SK-N-SH treated with all-trans-retinoic acid at 6 μM for 48 hours (cell line): ENCODE measurements around the gene ITGB7.
"Not testable (repeated sequence)": the region's sequence is repeated elsewhere in the genome, so short reads cannot be mapped to it uniquely, and the experiment has no call there.

Experiments used
- ATAC-seq: fragments of 200-7000 bp; cut with Tn5 transposase; 3 replicates; pipeline ENCODE4 v1.9.1; 2020; ENCODE audit warnings: mild to moderate bottlenecking, moderate library complexity
- ARNTL ChIP-seq: fragments of 450-650 bp; formaldehyde crosslinking; IDR thresholded peaks from 2 replicates; pipeline ENCODE4 v1.5.0; 2020; ENCODE audit warnings: low read depth, mild to moderate bottlenecking, moderate library complexity, borderline replicate concordance
- BACH2 ChIP-seq: fragments of 250-450 bp; sonication (Bioruptor Pico); IDR thresholded peaks from 2 replicates; pipeline ENCODE4 v1.9.0; 2021; ENCODE audit warnings: mild to moderate bottlenecking, borderline replicate concordance
- CSDC2 ChIP-seq: fragments of 250-450 bp; sonication (Bioruptor Pico); IDR thresholded peaks from 2 replicates; pipeline ENCODE4 v1.5.0; 2020; ENCODE audit warnings: mild to moderate bottlenecking, moderate library complexity
- CSRNP3 ChIP-seq: fragments of 250-450 bp; sonication (Bioruptor Pico); IDR thresholded peaks from 2 replicates; pipeline ENCODE4 v1.5.1; 2021; ENCODE audit warnings: mild to moderate bottlenecking, moderate library complexity
- ESRRG ChIP-seq: fragments of 250-450 bp; sonication (Bioruptor Pico); IDR thresholded peaks from 2 replicates; pipeline ENCODE4 v1.6.1; 2021; ENCODE audit warnings: mild to moderate bottlenecking
- GLIS3 ChIP-seq: fragments of 250-450 bp; sonication (Bioruptor Pico); IDR thresholded peaks from 2 replicates; pipeline ENCODE4 v1.5.0; 2020; ENCODE audit warnings: mild to moderate bottlenecking, moderate library complexity
- ISL1 ChIP-seq: fragments of 250-450 bp; sonication (Bioruptor Pico); IDR thresholded peaks from 2 replicates; pipeline ENCODE4 v2.1.2; 2022; ENCODE audit warnings: mild to moderate bottlenecking, moderate library complexity
- OSR1 ChIP-seq: fragments of 250-450 bp; sonication (Bioruptor Pico); IDR thresholded peaks from 2 replicates; pipeline ENCODE4 v1.8.0; 2022; ENCODE audit warnings: moderate library complexity, mild to moderate bottlenecking, inconsistent platforms
- PPARA ChIP-seq: fragments of 250-450 bp; sonication (Bioruptor Pico); IDR thresholded peaks from 2 replicates; pipeline ENCODE4 v1.5.0; 2020; ENCODE audit warnings: mild to moderate bottlenecking, borderline replicate concordance
- TCF4 ChIP-seq: fragments of 250-450 bp; sonication (Bioruptor Pico); IDR thresholded peaks from 2 replicates; pipeline ENCODE4 v1.8.0; 2021; ENCODE audit warnings: mild to moderate bottlenecking, moderate library complexity, borderline replicate concordance
- TOX ChIP-seq: fragments of 250-450 bp; sonication (Bioruptor Pico); IDR thresholded peaks from 2 replicates; pipeline ENCODE4 v1.8.0; 2021; ENCODE audit warnings: mild to moderate bottlenecking, moderate library complexity, borderline replicate concordance
- TSHZ2 ChIP-seq: fragments of 250-450 bp; sonication (Bioruptor Pico); IDR thresholded peaks from 2 replicates; pipeline ENCODE4 v1.5.0; 2020; ENCODE audit warnings: mild to moderate bottlenecking, moderate library complexity
- ZC3H10 ChIP-seq: fragments of 250-450 bp; sonication (Bioruptor Pico); IDR thresholded peaks from 2 replicates; pipeline ENCODE4 v1.5.1; 2021; ENCODE audit warnings: mild to moderate bottlenecking, moderate library complexity
- ZFP3 ChIP-seq: fragments of 250-450 bp; sonication (Bioruptor Pico); IDR thresholded peaks from 2 replicates; pipeline ENCODE4 v1.5.0; 2020; ENCODE audit warnings: mild to moderate bottlenecking, moderate library complexity
- ZFP30 ChIP-seq: fragments of 450-650 bp; formaldehyde crosslinking; IDR thresholded peaks from 2 replicates; pipeline ENCODE4 v1.5.0; 2022; ENCODE audit warnings: mild to moderate bottlenecking, moderate library complexity
- ZNF70 ChIP-seq: fragments of 450-650 bp; formaldehyde crosslinking; IDR thresholded peaks from 2 replicates; pipeline ENCODE4 v1.5.0; 2020; ENCODE audit warnings: mild to moderate bottlenecking, moderate library complexity
- ZNF8 ChIP-seq: fragments of 450-650 bp; formaldehyde crosslinking; IDR thresholded peaks from 2 replicates; pipeline ENCODE4 v1.5.0; 2020; ENCODE audit warnings: mild to moderate bottlenecking, moderate library complexity
- TF ChIP-seq, protein P1 (sequence below): fragments of 250-450 bp; sonication (Bioruptor Pico); IDR thresholded peaks from 2 replicates; pipeline ENCODE4 v1.8.0; 2021; ENCODE audit warnings: low read depth, mild to moderate bottlenecking, moderate library complexity, borderline replicate concordance

Gene ITGB7

DNA sequence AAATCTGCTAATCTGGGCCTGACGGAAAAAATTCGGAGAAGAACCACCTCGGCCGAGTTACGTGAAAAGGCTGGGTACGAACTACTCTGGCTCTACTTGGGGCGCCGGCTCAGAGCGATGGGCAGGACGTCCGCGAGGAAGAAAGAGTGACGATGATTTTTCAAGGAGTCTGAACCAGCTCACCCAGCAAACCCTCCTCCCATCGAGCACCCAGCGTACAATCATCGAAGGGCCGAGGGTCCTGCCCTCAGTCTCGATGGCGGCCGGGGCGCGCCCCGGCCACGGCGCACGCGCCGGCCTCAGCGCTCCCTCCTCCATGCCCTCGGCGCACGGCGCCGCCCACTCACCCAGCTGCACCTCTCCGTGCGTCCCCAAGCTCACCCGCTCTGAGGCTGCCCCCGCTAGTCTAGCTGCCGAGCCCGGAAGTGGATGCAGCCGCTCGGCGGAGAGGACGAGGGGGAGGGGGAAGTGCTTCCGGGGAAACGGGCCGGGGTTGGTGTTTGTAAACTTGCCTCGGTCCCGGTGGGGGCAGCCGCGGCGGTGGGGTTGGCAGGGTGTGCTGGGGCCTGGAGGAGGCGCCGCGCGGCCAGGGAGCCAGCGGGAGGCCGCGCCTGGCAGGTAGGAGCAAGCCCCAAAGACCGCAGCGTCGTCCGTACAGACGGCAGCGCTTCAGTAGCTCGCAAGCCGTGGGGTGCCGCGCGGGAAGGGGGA, 26.7 kb downstream of the ITGB7 start, which contains the start of the genes CSAD and ZNF740 (continued):
- TF ChIP-seq TSHZ2 (CRISPR knock-in tag) (no peak), ZNF8 (CRISPR knock-in tag) (no peak), TOX (CRISPR knock-in tag) (no peak), GLIS3 (CRISPR knock-in tag) (peak; percentile 29; the same call in 1 of the 2 replicates), ZFP30 (CRISPR knock-in tag) (no peak)
- TF ChIP-seq, all 23 proteins: peak for 3

DNA sequence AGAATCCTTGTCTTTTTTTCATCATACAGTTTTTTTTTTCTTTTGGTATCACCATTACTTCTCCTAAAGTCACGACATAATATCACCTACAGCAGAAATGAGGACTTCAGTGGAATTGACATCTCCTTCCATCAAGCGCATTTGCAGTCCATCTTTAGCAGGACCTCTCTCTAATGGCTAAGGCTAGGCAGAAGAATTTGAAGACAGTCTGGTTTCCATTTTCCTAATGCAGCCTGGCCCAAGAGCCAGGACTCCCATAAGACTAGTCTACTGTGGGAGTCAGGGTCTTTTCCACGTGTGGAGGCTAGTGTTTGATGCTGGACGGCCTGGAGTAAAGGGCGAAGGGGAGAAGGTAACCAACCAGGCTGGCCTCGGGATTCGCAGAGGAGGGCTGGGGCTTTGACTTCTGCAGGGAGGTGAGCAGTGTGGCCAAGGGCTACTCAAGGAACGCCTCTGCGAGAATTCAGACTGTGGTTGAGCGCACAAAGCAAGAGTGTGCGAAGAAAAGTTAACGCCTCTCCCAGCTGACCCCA, 27.3 kb downstream of the ITGB7 start:
- TF ChIP-seq ARNTL (CRISPR knock-in tag): no peak
- peak; percentile 33 for ATAC-seq

- ATAC-seq: not testable (repeated sequence)
These were observed 28.2 kb downstream of the ITGB7 start for GRCh38 chr12:53178803-53179202.

- not testable (repeated sequence) for ATAC-seq
These were observed 29.6 kb downstream of the ITGB7 start for GRCh38 chr12:53177447-53177846.

GRCh38 chr12:53176750-53177149, 30.3 kb downstream of the ITGB7 start:
- TF ChIP-seq CSRNP3 (CRISPR knock-in tag): no peak
- TF ChIP-seq ZC3H10 (CRISPR knock-in tag): no peak
- no peak for ATAC-seq

DNA sequence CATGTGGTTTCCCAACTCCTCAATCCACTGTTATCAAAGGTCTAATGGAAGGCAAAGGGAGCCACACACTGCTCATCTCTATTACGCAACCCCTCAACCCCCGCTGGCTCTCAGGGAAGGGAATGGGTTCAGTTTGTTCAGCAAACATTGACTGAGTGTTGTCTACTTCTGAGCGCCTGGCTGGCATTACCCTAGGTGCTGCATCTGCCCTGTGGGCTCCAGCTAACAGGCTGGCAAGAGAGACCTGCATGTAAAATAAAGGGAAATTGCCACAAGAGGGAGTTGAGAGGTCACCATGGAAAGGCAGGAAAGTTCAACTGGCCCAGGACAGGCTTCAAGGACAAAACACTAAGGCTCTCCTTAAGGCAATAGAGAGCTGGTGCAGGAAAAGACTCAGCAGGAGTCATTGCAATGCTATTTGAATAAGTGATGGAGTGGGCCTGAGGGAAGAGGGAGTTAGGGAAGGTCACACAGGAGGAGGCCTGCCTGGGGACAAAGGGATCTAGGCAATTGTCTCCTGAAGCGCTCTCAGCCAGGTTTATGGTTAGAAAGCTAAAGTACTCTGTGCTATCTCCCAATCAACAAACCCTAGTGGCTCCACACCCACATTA, 32.1 kb downstream of the ITGB7 start:
- TF ChIP-seq, protein P1, sequence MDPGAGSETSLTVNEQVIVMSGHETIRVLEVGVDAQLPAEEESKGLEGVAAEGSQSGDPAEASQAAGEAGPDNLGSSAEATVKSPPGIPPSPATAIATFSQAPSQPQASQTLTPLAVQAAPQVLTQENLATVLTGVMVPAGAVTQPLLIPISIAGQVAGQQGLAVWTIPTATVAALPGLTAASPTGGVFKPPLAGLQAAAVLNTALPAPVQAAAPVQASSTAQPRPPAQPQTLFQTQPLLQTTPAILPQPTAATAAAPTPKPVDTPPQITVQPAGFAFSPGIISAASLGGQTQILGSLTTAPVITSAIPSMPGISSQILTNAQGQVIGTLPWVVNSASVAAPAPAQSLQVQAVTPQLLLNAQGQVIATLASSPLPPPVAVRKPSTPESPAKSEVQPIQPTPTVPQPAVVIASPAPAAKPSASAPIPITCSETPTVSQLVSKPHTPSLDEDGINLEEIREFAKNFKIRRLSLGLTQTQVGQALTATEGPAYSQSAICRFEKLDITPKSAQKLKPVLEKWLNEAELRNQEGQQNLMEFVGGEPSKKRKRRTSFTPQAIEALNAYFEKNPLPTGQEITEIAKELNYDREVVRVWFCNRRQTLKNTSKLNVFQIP (CRISPR knock-in tag): no peak
- TF ChIP-seq ZFP3 (CRISPR knock-in tag): no peak
- TF ChIP-seq OSR1 (CRISPR knock-in tag): no peak
- no peak for TF ChIP-seq CSDC2 (CRISPR knock-in tag)
- TF ChIP-seq TCF4 (CRISPR knock-in tag): no peak
- no peak for TF ChIP-seq TOX (CRISPR knock-in tag)
- TF ChIP-seq PPARA: no peak
- no peak for TF ChIP-seq ZC3H10 (CRISPR knock-in tag)
- TF ChIP-seq, all 23 proteins: peak for 0
- peak; percentile 65 for ATAC-seq

DNA sequence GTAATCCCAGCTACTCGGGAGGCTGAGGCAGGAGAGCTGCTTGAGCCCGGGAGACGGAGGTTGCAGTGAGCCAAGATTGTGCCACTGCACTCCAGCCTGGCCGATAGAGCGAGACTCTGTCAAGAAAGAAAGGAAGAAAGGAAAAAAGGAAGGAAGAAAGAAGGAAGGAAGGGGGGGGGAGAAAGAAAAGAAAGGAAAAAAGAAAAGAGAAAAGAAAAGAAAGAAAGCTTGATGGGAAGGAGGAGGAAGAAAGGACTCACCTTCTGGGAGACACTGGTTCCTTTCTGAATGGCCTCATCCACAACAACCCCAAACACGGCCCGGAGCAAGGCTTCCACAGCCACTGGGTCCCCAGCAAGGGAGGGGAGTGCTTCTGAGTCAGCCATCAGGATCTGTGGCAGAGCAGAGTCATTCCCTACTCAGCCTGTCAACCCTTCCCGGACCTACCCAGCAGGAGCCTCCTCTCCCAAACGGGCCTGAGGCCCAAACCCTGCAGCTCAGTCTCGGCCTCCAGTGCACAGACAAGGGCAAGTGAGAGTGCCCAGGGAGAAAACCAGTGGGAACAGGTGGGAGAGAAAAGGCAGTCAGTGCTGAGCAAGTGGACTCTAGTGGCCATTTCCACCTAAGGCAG, 33.9 kb downstream of the ITGB7 start:
- TF ChIP-seq TCF4 (CRISPR knock-in tag) (no peak), PPARA (no peak), TSHZ2 (CRISPR knock-in tag) (no peak), OSR1 (CRISPR knock-in tag) (no peak), ISL1 (CRISPR knock-in tag) (no peak), BACH2 (no peak), ESRRG (no peak), ZNF70 (CRISPR knock-in tag) (no peak), GLIS3 (CRISPR knock-in tag) (no peak)
- TF ChIP-seq, protein P1 (CRISPR knock-in tag): no peak
- ATAC-seq: peak; percentile 35; the same call in 2 of the 3 replicates
